ENCODE measurements around the gene GSE1.

GSE1 gene

DNA sequence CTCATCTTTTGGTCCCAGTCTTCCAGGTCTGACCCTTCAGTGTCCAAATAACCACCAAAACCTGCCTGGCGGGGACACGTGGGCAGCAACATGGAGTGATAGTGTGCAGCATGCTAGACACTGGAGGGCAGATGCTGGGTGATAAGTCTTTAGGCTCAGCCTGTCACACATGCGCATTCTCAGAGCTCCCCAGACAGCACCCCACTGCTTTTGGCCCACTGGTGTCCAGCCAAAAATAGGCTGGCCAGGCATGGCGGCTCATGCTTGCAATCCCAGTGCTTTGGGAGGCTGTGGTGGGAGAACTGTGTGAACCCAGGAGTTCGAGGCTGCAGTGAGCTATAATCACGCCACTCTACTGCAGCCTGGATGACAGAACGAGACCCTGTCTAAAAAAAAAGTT, 63.3 kb downstream of the GSE1 start:
- no peak for DNase-seq (ENCODE audit: low read depth)
- TF ChIP-seq POLR2A (IDR thresholded peaks at IDR 0.05; ENCODE audit: extremely low read depth, insufficient read length), result no peak
- TF ChIP-seq, protein P1, sequence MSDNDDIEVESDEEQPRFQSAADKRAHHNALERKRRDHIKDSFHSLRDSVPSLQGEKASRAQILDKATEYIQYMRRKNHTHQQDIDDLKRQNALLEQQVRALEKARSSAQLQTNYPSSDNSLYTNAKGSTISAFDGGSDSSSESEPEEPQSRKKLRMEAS (IDR thresholded peaks at IDR 0.05; ENCODE audit: low read depth, low read length), result no peak
- TF ChIP-seq, protein P2, sequence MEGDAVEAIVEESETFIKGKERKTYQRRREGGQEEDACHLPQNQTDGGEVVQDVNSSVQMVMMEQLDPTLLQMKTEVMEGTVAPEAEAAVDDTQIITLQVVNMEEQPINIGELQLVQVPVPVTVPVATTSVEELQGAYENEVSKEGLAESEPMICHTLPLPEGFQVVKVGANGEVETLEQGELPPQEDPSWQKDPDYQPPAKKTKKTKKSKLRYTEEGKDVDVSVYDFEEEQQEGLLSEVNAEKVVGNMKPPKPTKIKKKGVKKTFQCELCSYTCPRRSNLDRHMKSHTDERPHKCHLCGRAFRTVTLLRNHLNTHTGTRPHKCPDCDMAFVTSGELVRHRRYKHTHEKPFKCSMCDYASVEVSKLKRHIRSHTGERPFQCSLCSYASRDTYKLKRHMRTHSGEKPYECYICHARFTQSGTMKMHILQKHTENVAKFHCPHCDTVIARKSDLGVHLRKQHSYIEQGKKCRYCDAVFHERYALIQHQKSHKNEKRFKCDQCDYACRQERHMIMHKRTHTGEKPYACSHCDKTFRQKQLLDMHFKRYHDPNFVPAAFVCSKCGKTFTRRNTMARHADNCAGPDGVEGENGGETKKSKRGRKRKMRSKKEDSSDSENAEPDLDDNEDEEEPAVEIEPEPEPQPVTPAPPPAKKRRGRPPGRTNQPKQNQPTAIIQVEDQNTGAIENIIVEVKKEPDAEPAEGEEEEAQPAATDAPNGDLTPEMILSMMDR (IDR thresholded peaks at IDR 0.05; ENCODE audit: low read depth, low read length), result no peak
- TF ChIP-seq MYC (IDR thresholded peaks at IDR 0.05; ENCODE audit: low read depth, low read length), result no peak
- H3K4me3 ChIP-seq (ENCODE audit: low read depth, low read length), result no peak overlapping the region

DNA sequence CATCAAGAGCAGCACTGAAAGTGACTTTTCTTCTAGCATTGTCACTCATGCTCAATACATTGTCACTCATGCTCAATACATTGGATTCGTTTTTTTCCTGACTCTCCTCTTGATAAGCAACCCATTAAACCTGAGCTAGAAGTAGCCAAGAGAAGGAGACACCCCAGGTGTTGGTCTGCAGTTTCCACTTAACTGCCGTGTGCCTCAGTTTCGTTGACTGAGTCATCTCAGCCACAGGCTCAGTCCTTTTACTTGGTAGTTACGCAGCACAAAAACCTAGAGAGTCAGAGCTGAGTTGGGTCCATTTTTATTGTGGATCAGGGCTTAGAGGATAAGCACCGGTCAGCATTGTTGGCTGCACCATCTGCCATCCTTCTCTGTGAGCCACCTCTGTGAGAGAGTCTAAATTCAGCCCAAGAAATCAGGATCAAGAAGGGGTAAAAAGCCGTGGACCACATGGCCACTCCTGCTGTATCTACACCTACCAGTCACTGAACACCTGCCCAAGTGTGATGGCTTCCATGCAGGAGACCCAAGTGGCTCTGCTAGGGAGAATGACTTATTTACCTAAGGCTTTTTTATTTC, 64.4 kb downstream of the GSE1 start:
- H3K4me3 ChIP-seq (ENCODE audit: low read depth, low read length), result no peak overlapping the region
- TF ChIP-seq, protein P1 (IDR thresholded peaks at IDR 0.05; ENCODE audit: low read depth, low read length), result no peak
- TF ChIP-seq, protein P2 (IDR thresholded peaks at IDR 0.05; ENCODE audit: low read depth, low read length), result no peak
- TF ChIP-seq MYC (IDR thresholded peaks at IDR 0.05; ENCODE audit: low read depth, low read length) (no peak), POLR2A (IDR thresholded peaks at IDR 0.05; ENCODE audit: extremely low read depth, insufficient read length) (no peak)
- no peak for DNase-seq (ENCODE audit: low read depth)

DNA sequence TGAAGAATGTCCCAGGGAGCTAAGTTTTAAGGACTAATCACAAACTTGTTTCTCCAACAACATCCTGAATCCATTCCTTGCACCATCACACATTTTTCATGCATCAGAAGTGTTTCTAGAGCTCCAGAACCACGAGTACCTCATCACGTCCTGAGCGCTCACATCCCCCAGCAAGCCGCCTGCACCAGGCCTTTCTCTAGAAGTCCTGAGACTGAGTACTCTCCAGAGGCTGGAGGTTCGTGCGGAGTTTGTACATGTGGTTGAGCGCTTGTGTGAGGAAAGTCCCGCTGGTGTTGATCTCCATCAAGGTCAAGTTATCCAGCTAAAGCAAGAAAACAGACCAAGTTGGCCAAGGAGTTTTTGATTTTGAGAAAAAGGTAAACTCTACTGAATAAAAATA, 64.9 kb downstream of the GSE1 start:
- no peak overlapping the region for H3K4me3 ChIP-seq (ENCODE audit: low read depth, low read length)
- DNase-seq (ENCODE audit: low read depth), result no peak
- TF ChIP-seq, protein P1 (IDR thresholded peaks at IDR 0.05; ENCODE audit: low read depth, low read length), result no peak
- no peak for TF ChIP-seq MYC (IDR thresholded peaks at IDR 0.05; ENCODE audit: low read depth, low read length)
- TF ChIP-seq, protein P2 (IDR thresholded peaks at IDR 0.05; ENCODE audit: low read depth, low read length), result no peak
- no peak for TF ChIP-seq POLR2A (IDR thresholded peaks at IDR 0.05; ENCODE audit: extremely low read depth, insufficient read length)

DNA sequence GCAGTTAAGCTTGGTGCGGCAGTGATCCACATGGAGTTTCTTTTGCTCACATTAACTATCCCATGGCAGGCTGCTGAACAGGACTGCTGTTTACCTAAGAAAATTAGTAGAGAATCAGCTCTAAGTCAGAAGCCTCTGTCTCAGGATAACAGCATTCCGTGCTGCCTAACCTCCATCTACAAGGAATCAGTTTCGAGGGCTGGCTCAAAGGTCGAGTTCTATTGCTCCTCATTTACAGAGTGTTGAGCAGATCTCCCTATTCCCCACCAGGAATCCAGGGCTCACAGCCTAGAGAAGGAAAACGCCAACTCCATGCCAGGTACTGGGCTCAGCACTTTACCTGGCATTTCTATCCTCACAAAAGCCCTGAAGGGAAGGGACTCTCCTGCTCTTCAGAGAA, 65.7 kb downstream of the GSE1 start:
- H3K4me3 ChIP-seq (ENCODE audit: low read depth, low read length), result no peak overlapping the region
- DNase-seq (ENCODE audit: low read depth), result no peak
- TF ChIP-seq, protein P1 (IDR thresholded peaks at IDR 0.05; ENCODE audit: low read depth, low read length), result no peak
- TF ChIP-seq, protein P2 (IDR thresholded peaks at IDR 0.05; ENCODE audit: low read depth, low read length), result no peak
- TF ChIP-seq POLR2A (IDR thresholded peaks at IDR 0.05; ENCODE audit: extremely low read depth, insufficient read length) (no peak), MYC (IDR thresholded peaks at IDR 0.05; ENCODE audit: low read depth, low read length) (no peak)

DNA sequence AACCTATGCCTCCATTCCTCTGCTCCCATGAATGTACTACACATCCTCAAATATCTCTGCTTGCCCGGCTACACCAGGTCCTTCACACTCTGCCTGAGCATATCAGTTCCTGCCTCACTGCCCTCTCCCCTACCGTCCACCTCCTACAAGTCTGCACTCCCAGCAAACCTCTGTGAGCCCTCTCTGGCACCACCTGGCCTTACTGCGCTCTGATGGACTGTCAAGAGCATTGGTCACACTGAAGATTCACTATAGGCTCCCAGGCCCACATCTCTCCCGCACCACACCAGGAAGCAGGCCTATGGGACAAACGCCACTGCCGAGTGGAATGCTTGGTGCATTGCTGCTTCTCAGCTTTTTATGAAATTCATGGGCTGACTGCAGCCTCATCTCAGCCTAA, 66.7 kb downstream of the GSE1 start:
- TF ChIP-seq, protein P2 (IDR thresholded peaks at IDR 0.05; ENCODE audit: low read depth, low read length), result no peak
- TF ChIP-seq, protein P1 (IDR thresholded peaks at IDR 0.05; ENCODE audit: low read depth, low read length), result no peak
- TF ChIP-seq MYC (IDR thresholded peaks at IDR 0.05; ENCODE audit: low read depth, low read length), result no peak
- TF ChIP-seq POLR2A (IDR thresholded peaks at IDR 0.05; ENCODE audit: extremely low read depth, insufficient read length), result no peak
- no peak for DNase-seq (ENCODE audit: low read depth)
- H3K4me3 ChIP-seq (ENCODE audit: low read depth, low read length), result no peak overlapping the region

Measured in NB4 (cell line).